Tibial nerve (tissue), 3 donors: ENCODE measurements around the gene MYOD1.

Source experiments
- CTCF ChIP-seq, 5 experiments: fragments of 200-600 bp in 3 of 5; fragments of 450-650 bp in 2 of 5; sonication (generic) in 3 of 5; IDR thresholded peaks; one replicate each; pipeline ENCODE4 v1.5.1; 2016 to 2019; ENCODE audit warnings: antibody characterized with exemption in 5 of 5, mild to moderate bottlenecking in 3 of 5, moderate library complexity in 2 of 5
- POLR2A ChIP-seq, 2 donors: fragments of 450-650 bp; IDR thresholded peaks; one replicate each; pipeline ENCODE4 v1.6.1; 2017; ENCODE audit warnings: antibody characterized with exemption in 2 of 2, mild to moderate bottlenecking in 2 of 2, moderate library complexity in 2 of 2

GRCh38 chr11:17697175-17697949 is 22.0 kb upstream of the MYOD1 start:
- TF ChIP-seq CTCF (IDR thresholded peaks at IDR 0.05) (no peak), POLR2A (IDR thresholded peaks at IDR 0.05) (no peak)
